Activated CD8-positive, alpha-beta memory T cell treated with anti-CD3 and anti-CD28 coated beads for 36 hours (primary cell): Measurements from ENCODE around the gene UBE2O. TPM values are rescaled to one million over a fixed set of nuclear protein-coding genes. Genes with fewer than 3 reads are reported as not detected.
"Not testable (repeated sequence)": the region's sequence is repeated elsewhere in the genome, so short reads cannot be mapped to it uniquely, and the experiment has no call there.

Source experiments
- CTCF ChIA-PET: fragments of 350-600 bp; sonication (Branson Sonifier 250); formaldehyde crosslinking; loops from one replicate; lab custom pipeline; 2021; ENCODE audit warnings: antibody characterized with exemption; lab: Charles Lee
- POLR2A ChIA-PET: fragments of 350-600 bp; sonication (Branson Sonifier 250); formaldehyde crosslinking; loops from one replicate; lab custom pipeline; 2021; ENCODE audit warnings: antibody characterized with exemption; lab: Charles Lee
- total RNA-seq, 2 experiments: library from RNA; stranded (reverse); gene quantifications; one replicate each; pipeline ENCODE4 v1.2.3, GENCODE V29; 2021

The UBE2O gene
- total RNA-seq, 2 experiments from 2014 or later, result 40.5 to 41.6 TPM

- POLR2A ChIA-PET, result interaction anchor here (0.6 to 1.3 kb wide), 2 partner anchors 11 to 26 kb away, joined by 3 to 5 read pairs; partner anchors contain the start of gene PRPSAP1
Observed at GRCh38 chr17:76379646-76380376, 73.1 kb downstream of the UBE2O start.

GRCh38 chr17:76379275-76379641 lies 73.7 kb downstream of the UBE2O start:
- POLR2A ChIA-PET, result interaction anchor here (0.8 to 1.3 kb wide), 2 partner anchors 14 to 26 kb away, joined by 4 to 5 read pairs; partner anchors contain the start of gene PRPSAP1
- CTCF ChIA-PET, result no interaction called here

More at GRCh38 chr17:76379646-76380376, 73.1 kb downstream of the UBE2O start:
- CTCF ChIA-PET, result interaction anchor here (1.0 kb wide), 1 partner anchor 69 kb away, joined by 6 read pairs; no protein-coding TSS in a partner anchor

GRCh38 chr17:76378548-76379274 lies 74.2 kb downstream of the UBE2O start:
- CTCF ChIA-PET, result no interaction called here

GRCh38 chr17:76376318-76377133 lies 76.4 kb downstream of the UBE2O start:
- POLR2A ChIA-PET, result no interaction called here

More at GRCh38 chr17:76378548-76379274, 74.2 kb downstream of the UBE2O start:
- POLR2A ChIA-PET, result interaction anchor here (0.8 kb wide), 1 partner anchor 15 kb away, joined by 4 read pairs; no protein-coding TSS in a partner anchor

DNA sequence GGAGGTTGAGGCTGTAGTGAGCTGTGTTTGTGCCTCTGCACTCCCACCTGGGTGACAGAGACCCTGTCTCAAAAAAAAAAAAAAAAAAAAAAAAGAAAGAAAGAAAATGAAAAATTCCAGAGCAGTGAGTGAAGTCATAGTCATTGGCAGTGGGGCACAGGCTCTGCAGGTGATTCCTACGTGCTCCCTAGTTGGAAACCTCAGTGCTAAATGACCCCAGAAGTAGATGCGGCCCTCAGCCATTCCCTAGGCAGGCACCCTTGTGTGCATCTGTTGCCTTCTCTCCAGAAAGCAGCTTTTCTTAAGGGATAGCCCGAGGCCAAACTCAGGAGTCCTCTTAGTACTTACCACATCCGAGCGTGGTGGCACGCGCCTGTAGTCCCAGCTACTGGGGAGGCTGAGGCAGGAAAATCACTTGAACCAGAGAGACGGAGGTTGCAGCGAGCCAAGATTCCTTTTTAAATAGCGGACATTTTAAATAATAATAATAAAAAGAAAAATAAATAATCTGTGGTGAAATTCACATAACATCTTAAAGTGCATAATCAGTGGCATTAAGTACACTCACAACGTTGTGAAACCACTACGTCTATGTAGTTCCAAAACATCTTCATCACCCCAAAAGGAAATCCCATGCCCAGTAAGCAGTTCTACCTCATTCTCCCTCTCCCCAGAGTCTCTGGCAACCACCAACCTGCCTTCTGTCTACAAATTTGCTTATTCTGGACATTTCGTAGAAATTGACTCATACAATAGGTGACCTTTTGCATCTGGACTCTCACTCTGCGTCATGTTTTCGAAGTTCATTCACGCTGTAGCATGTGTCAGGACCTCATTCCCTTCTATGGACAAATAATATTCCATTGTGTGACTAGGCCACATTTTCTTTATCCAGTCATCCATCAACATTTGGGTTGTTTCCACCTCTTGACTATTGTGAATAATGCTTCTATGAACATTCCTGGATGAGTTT lies 81.0 kb downstream of the UBE2O start:
- POLR2A ChIA-PET, result no interaction called here
- CTCF ChIA-PET, result no interaction called here

More at GRCh38 chr17:76376318-76377133, 76.4 kb downstream of the UBE2O start:
- CTCF ChIA-PET, result interaction anchor here (1.3 to 1.4 kb wide), 2 partner anchors 22 to 58 kb away, joined by 3 to 4 read pairs; no protein-coding TSS in a partner anchor

GRCh38 chr17:76370261-76370993 lies 82.5 kb downstream of the UBE2O start:
- CTCF ChIA-PET, result interaction anchor here (0.7 to 3.4 kb wide), 6 partner anchors 10 to 114 kb away, joined by 3 to 19 read pairs (median 3); partner anchors contain the start of gene SPHK1

GRCh38 chr17:76369804-76370203 lies 83.1 kb downstream of the UBE2O start:
- ChIA-PET CTCF (interaction anchor here (0.7 to 3.4 kb wide), 6 partner anchors 11 to 113 kb away, joined by 3 to 19 read pairs (median 3); partner anchors contain the start of gene SPHK1), POLR2A (no interaction called here)

More at GRCh38 chr17:76370261-76370993, 82.5 kb downstream of the UBE2O start:
- POLR2A ChIA-PET, result no interaction called here

DNA sequence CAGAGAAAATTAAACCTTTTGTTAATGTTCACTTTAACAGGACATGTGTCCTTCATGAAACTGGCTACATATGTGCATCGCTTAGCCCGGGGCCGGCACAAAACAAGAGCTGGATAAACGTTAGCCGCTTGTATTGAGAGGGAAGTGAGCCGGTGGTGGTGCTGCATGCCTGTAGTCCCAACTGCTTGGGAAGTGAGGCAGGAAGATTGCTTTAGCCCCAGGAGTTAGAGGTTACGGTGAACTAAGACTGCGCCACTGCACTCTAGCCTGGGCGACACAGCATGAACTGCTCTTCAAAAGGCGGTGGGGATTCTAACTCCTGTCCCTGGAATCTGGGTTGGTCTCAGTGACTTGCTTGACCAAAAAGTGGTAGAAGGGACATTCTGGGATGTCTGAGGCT lies 83.6 kb downstream of the UBE2O start:
- POLR2A ChIA-PET, result no interaction called here
- CTCF ChIA-PET, result interaction anchor here (0.6 to 3.4 kb wide), 6 partner anchors 12 to 65 kb away, joined by 3 to 19 read pairs (median 4); partner anchors contain the start of gene SPHK1

GRCh38 chr17:76368545-76368944 lies 84.4 kb downstream of the UBE2O start:
- CTCF ChIA-PET, result interaction anchor here (3.4 kb wide), 1 partner anchor 29 kb away, joined by 19 read pairs; no protein-coding TSS in a partner anchor
- POLR2A ChIA-PET, result interaction anchor here (0.6 kb wide), 1 partner anchor 12 kb away, joined by 3 read pairs; no protein-coding TSS in a partner anchor

DNA sequence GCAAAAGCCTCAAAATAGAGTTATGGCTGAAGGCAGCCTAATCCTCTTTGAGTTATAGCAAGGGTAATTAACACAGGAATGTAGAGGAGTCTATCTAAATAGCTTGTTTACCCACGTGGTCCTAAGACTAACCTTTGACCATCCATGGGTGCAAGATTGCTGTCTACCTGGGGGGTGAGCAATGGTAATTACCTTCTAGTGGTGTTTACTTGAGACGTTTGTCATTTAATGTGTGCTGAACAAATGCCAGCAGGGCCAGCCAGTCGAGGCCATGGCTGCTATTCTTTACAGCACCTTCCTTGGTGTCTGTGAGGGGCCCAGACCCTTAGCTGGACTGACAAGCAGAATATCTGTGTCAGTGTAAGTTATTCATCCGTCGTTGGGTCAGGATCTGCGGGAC lies 85.3 kb downstream of the UBE2O start:
- CTCF ChIA-PET, result interaction anchor here (3.4 kb wide), 1 partner anchor 30 kb away, joined by 19 read pairs; no protein-coding TSS in a partner anchor
- POLR2A ChIA-PET, result no interaction called here

GRCh38 chr17:76366247-76366646 lies 86.7 kb downstream of the UBE2O start:
- ChIA-PET POLR2A (no interaction called here), CTCF (interaction anchor here (0.7 to 1.2 kb wide), 3 partner anchors 30 to 258 kb away, joined by 3 read pairs; no protein-coding TSS in a partner anchor)

- ChIA-PET POLR2A (interaction anchor here (0.9 kb wide), 1 partner anchor 27 kb away, joined by 12 read pairs; no protein-coding TSS in a partner anchor), CTCF (interaction anchor here (0.7 to 1.2 kb wide), 3 partner anchors 20 to 259 kb away, joined by 3 read pairs; no protein-coding TSS in a partner anchor)
Observed at GRCh38 chr17:76365256-76365903, 87.6 kb downstream of the UBE2O start.

DNA sequence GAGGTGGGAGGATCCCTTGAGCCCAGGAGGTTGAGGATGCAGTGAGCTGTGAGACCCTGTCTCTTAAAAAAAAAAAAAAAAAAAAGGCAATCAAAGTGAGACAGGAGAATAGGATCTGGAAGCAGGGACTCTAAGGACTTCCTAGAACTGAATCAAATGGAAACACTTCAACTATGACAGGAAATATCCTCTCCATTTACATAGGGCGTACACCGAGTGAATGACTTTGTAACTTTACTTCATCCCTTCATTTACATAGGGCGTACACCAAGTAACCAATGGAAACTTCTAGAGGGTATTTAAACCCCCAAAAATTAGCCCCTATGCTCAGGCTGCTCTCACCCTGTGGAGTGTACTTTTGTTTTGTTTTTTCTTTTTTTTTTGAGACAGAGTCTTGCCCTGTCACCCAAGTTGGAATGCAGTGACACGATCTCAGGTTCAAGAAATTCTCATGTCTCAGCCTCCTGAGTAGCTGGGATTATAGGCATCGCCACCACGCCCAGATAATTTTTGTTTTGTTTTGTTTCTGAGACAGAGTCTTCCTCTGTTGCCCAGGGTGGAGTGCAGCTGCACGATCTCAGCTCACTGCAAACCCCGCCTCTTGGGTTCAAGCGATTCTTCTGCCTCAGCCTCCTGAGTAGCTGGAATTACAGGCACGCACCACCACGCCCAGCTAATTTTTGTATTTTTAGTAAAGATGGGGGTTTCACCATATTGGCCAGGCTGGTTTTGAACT lies 89.7 kb downstream of the UBE2O start:
- POLR2A ChIA-PET, result no interaction called here
- CTCF ChIA-PET, result interaction anchor here (1.9 kb wide), 1 partner anchor 10 kb away, joined by 4 read pairs; the partner anchor contains the start of gene PRPSAP1

DNA sequence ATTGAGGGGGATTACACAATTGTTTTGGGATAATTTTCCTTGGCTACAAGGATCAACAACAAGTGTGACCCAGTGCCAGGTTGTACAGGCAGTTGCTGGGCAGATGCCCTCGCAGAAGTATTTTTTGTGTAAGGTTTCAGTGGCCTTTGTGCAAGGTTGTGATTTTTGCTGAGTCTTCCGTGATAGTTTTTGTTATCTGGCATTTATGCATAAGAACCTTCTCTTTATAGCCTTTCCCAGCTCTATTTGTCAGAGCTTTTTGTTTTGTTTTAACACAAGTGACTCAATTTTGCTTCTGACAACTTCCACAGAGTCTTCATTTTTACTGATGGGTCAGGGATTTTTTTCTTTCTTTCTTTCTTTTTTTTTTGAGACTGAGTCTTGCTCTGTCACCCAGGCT lies 92.5 kb downstream of the UBE2O start:
- POLR2A ChIA-PET, result no interaction called here
- CTCF ChIA-PET, result interaction anchor here (1.3 kb wide), 1 partner anchor 25 kb away, joined by 3 read pairs; no protein-coding TSS in a partner anchor

GRCh38 chr17:76359776-76360175 lies 93.2 kb downstream of the UBE2O start:
- POLR2A ChIA-PET, result not testable (repeated sequence)
- CTCF ChIA-PET, result interaction anchor here (1.3 kb wide), 1 partner anchor 26 kb away, joined by 3 read pairs; no protein-coding TSS in a partner anchor
